Adipocyte (in vitro differentiated cells): ENCODE data around the gene RYR2.

Experiments used
- DNase-seq: peaks from one replicate; pipeline ENCODE4 v3.0.0-alpha.2; 2015; ENCODE audit warnings: low read depth
- H3K27me3 ChIP-seq: replicated peaks from 2 replicates; pipeline ENCODE4 v1.7.0; 2013; ENCODE audit warnings: mild to moderate bottlenecking, low read length, moderate library complexity; ENCODE audit not compliant: control insufficient read depth, insufficient read depth
- H3K36me3 ChIP-seq: 2 replicates; pipeline ENCODE4 v1.7.0; 2013; ENCODE audit warnings: low read length, mild to moderate bottlenecking, moderate library complexity; ENCODE audit not compliant: control insufficient read depth, insufficient read depth, severe bottlenecking
- H3K4me1 ChIP-seq: 2 replicates; pipeline ENCODE4 v1.7.0; 2013; ENCODE audit warnings: mild to moderate bottlenecking, low read length, moderate library complexity; ENCODE audit not compliant: control insufficient read depth, insufficient read depth
- H3K4me3 ChIP-seq: 2 replicates; pipeline ENCODE4 v1.7.0; 2013; ENCODE audit warnings: mild to moderate bottlenecking, low read length, moderate library complexity
- H3K9ac ChIP-seq: 2 replicates; pipeline ENCODE4 v1.7.0; 2013; ENCODE audit warnings: mild to moderate bottlenecking, low read length, moderate library complexity
- H3K9me3 ChIP-seq: 2 replicates; pipeline ENCODE4 v1.7.0; 2013; ENCODE audit warnings: mild to moderate bottlenecking, low read length, moderate library complexity; ENCODE audit not compliant: control insufficient read depth

Gene RYR2

GRCh38 chr1:237041795-237042525 lies at the start of gene RYR2:
TSS of gene RYR2 (plus strand) at chr1:237042184. CDS start at chr1:237042522, 338 bp downstream.
- H3K4me1 ChIP-seq, result no peaks in the 10 kb centered on the region
- no peaks in the 10 kb centered on the region for H3K9me3 ChIP-seq
- no peaks in the 10 kb centered on the region for H3K36me3 ChIP-seq
- H3K4me3 ChIP-seq, result no peak within 1 kb of the TSS
- no peak for DNase-seq
- no peak within 1 kb of the TSS for H3K9ac ChIP-seq
- peaks cover 37% of the 10 kb centered on the region for H3K27me3 ChIP-seq

GRCh38 chr1:236992449-236992848 lies 49.5 kb upstream of the RYR2 start:
- Histone ChIP-seq H3K4me3 (no peak overlapping the region), H3K4me1 (no peaks in the 10 kb centered on the region), H3K9me3 (peaks cover 16% of the 10 kb centered on the region), H3K36me3 (no peaks in the 10 kb centered on the region), H3K9ac (no peak overlapping the region), H3K27me3 (no peaks in the 10 kb centered on the region)
- no peak for DNase-seq

- no peaks in the 10 kb centered on the region for H3K27me3 ChIP-seq
- no peak for DNase-seq
- no peak overlapping the region for H3K9ac ChIP-seq
- no peak overlapping the region for H3K4me3 ChIP-seq
- no peaks in the 10 kb centered on the region for H3K36me3 ChIP-seq
- H3K9me3 ChIP-seq, result peaks cover 13% of the 10 kb centered on the region
- H3K4me1 ChIP-seq, result no peaks in the 10 kb centered on the region
Measured at GRCh38 chr1:236994450-236994849, 47.5 kb upstream of the RYR2 start.

GRCh38 chr1:236997361-236997760 lies 44.6 kb upstream of the RYR2 start:
- Histone ChIP-seq H3K9me3 (peaks cover 3% of the 10 kb centered on the region), H3K27me3 (no peaks in the 10 kb centered on the region), H3K4me3 (no peak overlapping the region), H3K9ac (no peak overlapping the region), H3K4me1 (no peaks in the 10 kb centered on the region), H3K36me3 (no peaks in the 10 kb centered on the region)
- DNase-seq, result no peak

GRCh38 chr1:236997882-236998281 lies 44.1 kb upstream of the RYR2 start:
- DNase-seq, result no peak
- Histone ChIP-seq H3K27me3 (no peaks in the 10 kb centered on the region), H3K4me1 (no peaks in the 10 kb centered on the region), H3K9me3 (peaks cover 2% of the 10 kb centered on the region), H3K36me3 (no peaks in the 10 kb centered on the region), H3K9ac (no peak overlapping the region), H3K4me3 (no peak overlapping the region)

GRCh38 chr1:236998546-236998945 lies 43.4 kb upstream of the RYR2 start:
- Histone ChIP-seq H3K9ac (no peak overlapping the region), H3K36me3 (no peaks in the 10 kb centered on the region), H3K9me3 (no peaks in the 10 kb centered on the region), H3K4me1 (no peaks in the 10 kb centered on the region), H3K27me3 (no peaks in the 10 kb centered on the region), H3K4me3 (no peak overlapping the region)
- no peak for DNase-seq

GRCh38 chr1:237000191-237000590 lies 41.8 kb upstream of the RYR2 start:
- no peak for DNase-seq
- no peaks in the 10 kb centered on the region for H3K36me3 ChIP-seq
- H3K4me3 ChIP-seq, result no peak overlapping the region
- no peaks in the 10 kb centered on the region for H3K27me3 ChIP-seq
- H3K9me3 ChIP-seq, result no peaks in the 10 kb centered on the region
- no peaks in the 10 kb centered on the region for H3K4me1 ChIP-seq
- H3K9ac ChIP-seq, result no peak overlapping the region

GRCh38 chr1:237003516-237003915 lies 38.5 kb upstream of the RYR2 start:
- H3K4me3 ChIP-seq, result no peak overlapping the region
- H3K4me1 ChIP-seq, result no peaks in the 10 kb centered on the region
- DNase-seq, result no peak
- H3K9ac ChIP-seq, result no peak overlapping the region
- H3K36me3 ChIP-seq, result no peaks in the 10 kb centered on the region
- no peaks in the 10 kb centered on the region for H3K9me3 ChIP-seq
- no peaks in the 10 kb centered on the region for H3K27me3 ChIP-seq

GRCh38 chr1:237004116-237004515 lies 37.9 kb upstream of the RYR2 start, which contains the start of gene MT1HL1:
TSS of gene MT1HL1 (minus strand) at chr1:237004441. CDS start at chr1:237004372, 69 bp downstream.
- DNase-seq, result no peak
- Histone ChIP-seq H3K4me1 (no peaks in the 10 kb centered on the region), H3K4me3 (no peak within 1 kb of the TSS), H3K36me3 (no peaks in the 10 kb centered on the region), H3K9ac (no peak within 1 kb of the TSS), H3K27me3 (no peaks in the 10 kb centered on the region), H3K9me3 (no peaks in the 10 kb centered on the region)

- Histone ChIP-seq H3K4me1 (no peaks in the 10 kb centered on the region), H3K9ac (no peak overlapping the region), H3K27me3 (no peaks in the 10 kb centered on the region), H3K4me3 (no peak overlapping the region), H3K36me3 (no peaks in the 10 kb centered on the region), H3K9me3 (no peaks in the 10 kb centered on the region)
- DNase-seq, result no peak
Measured at GRCh38 chr1:237005674-237006073, 36.3 kb upstream of the RYR2 start.

- no peaks in the 10 kb centered on the region for H3K4me1 ChIP-seq
- H3K36me3 ChIP-seq, result no peaks in the 10 kb centered on the region
- DNase-seq, result no peak
- no peak overlapping the region for H3K9ac ChIP-seq
- H3K9me3 ChIP-seq, result no peaks in the 10 kb centered on the region
- H3K27me3 ChIP-seq, result no peaks in the 10 kb centered on the region
- no peak overlapping the region for H3K4me3 ChIP-seq
Measured at GRCh38 chr1:237007147-237007881, 34.7 kb upstream of the RYR2 start.
